Measurements from ENCODE around the gene TAAR8. TPM values are rescaled to one million over a fixed set of nuclear protein-coding genes. Genes with fewer than 3 reads are reported as not detected.

TAAR8 gene
- not detected in 2 replicates for total RNA-seq

GRCh38 chr6:132552372-132552771 is at the start of gene TAAR8:
Gene TAAR8 (plus strand): TSS chr6:132552672. CDS start chr6:132552693, 21 bp downstream.

GRCh38 chr6:132512638-132513632 is 39.5 kb upstream of the TAAR8 start, which contains the start of gene STX7:
Gene STX7 (minus strand): TSS chr6:132513116. CDS start chr6:132503530, 9,586 bp downstream.

GRCh38 chr6:132537977-132538376 is 14.5 kb upstream of the TAAR8 start, which contains the start of gene TAAR9:
Gene TAAR9 (plus strand): TSS chr6:132538277. CDS start chr6:132538290, 13 bp downstream.

GRCh38 chr6:132570221-132570777 is 17.8 kb downstream of the TAAR8 start, which contains the start of gene TAAR6:
Gene TAAR6 (plus strand): TSS chr6:132570322. CDS start chr6:132570322, 0 bp downstream.

GRCh38 chr6:132589454-132589853 is 37.0 kb downstream of the TAAR8 start, which contains the start of gene TAAR5:
Gene TAAR5 (minus strand): TSS chr6:132589741. CDS start chr6:132589686, 55 bp downstream.

Other genes with a start within 250 kb of the TAAR8 start
- gene MOXD1, start 151.2 kb upstream of the TAAR8 start, total RNA-seq: 33.6 and 38.4 TPM in 2 replicates
- gene STX7, start 39.6 kb upstream of the TAAR8 start, total RNA-seq: 22.0 and 25.4 TPM in 2 replicates
- not detected in 2 replicates for gene TAAR9, start 14.4 kb upstream of the TAAR8 start, total RNA-seq
- gene TAAR6, start 17.6 kb downstream of the TAAR8 start, total RNA-seq: not detected in 2 replicates
- gene TAAR5, start 37.1 kb downstream of the TAAR8 start, total RNA-seq: not detected in 2 replicates
- gene TAAR2, start 71.6 kb downstream of the TAAR8 start, total RNA-seq: not detected in 2 replicates
- not detected in 2 replicates for gene TAAR1, start 106.5 kb downstream of the TAAR8 start, total RNA-seq
- 0.06 TPM in 1 of 2 replicates, not detected in the other for gene VNN1, start 161.4 kb downstream of the TAAR8 start, total RNA-seq
- not detected in 2 replicates for gene VNN2, start 205.2 kb downstream of the TAAR8 start, total RNA-seq
- gene SLC18B1, start 246.0 kb downstream of the TAAR8 start, total RNA-seq: 4.9 and 6.0 TPM in 2 replicates

All from cardiac ventricle fibroblast (primary cell).